Breast epithelium (tissue), 3 donors: Measurements from ENCODE around the gene ARHGAP27.

ENCODE experiments used
- CTCF ChIP-seq, 3 donors: fragments of 450-650 bp; IDR thresholded peaks; one replicate each; pipeline ENCODE4 v1.5.1; 2016 to 2017; ENCODE audit warnings: antibody characterized with exemption in 3 of 3, mild to moderate bottlenecking in 3 of 3, moderate library complexity in 3 of 3
- POLR2A ChIP-seq: fragments of 450-650 bp; IDR thresholded peaks from one replicate; pipeline ENCODE4 v1.6.1; 2016; ENCODE audit warnings: antibody characterized with exemption, mild to moderate bottlenecking, moderate library complexity
- POLR2AphosphoS5 ChIP-seq, 3 donors: sonication (generic); formaldehyde crosslinking; IDR thresholded peaks; one replicate each; pipeline ENCODE4 v1.6.1; 2017; ENCODE audit warnings: antibody characterized with exemption in 3 of 3

- TF ChIP-seq CTCF (IDR thresholded peaks at IDR 0.05) (no peak), POLR2AphosphoS5 (IDR thresholded peaks at IDR 0.05) (no peak), POLR2A (no peak)
Measured at GRCh38 chr17:45355087-45355486, 77.6 kb downstream of the ARHGAP27 start.
